ENCODE data around the gene FERMT3. TPM values are rescaled to one million over a fixed set of nuclear protein-coding genes. Genes with fewer than 3 reads are reported as not detected.
A peak's percentile ranks its signal among the peaks of the same experiment; 100 is the strongest.

Gene FERMT3
- total and polyA plus RNA-seq, 2 of the 13 experiments (the other 11 are each of a cell fraction or from before 2014, with no cell fraction given), result 0.29 TPM; not detected in 1

GRCh38 chr11:64241491-64242374 is 35.2 kb downstream of the FERMT3 start (continued):
- TF ChIP-seq DMTF1 (CRISPR knock-in tag; IDR thresholded peaks at IDR 0.05), result no peak
- no peak for TF ChIP-seq ZKSCAN1 (IDR thresholded peaks at IDR 0.05; ENCODE audit: low read length)
- peak; percentile 26 for TF ChIP-seq TAF15 (IDR thresholded peaks at IDR 0.05; ENCODE audit: low read depth, low read length, poor library complexity, severe bottlenecking)
- TF ChIP-seq HES4 (CRISPR knock-in tag; IDR thresholded peaks at IDR 0.05; ENCODE audit: borderline replicate concordance), result peak; percentile 77
- no peak for TF ChIP-seq GMEB2 (CRISPR knock-in tag; IDR thresholded peaks at IDR 0.05; ENCODE audit: low read depth)
- TF ChIP-seq MXI1 (IDR thresholded peaks at IDR 0.05; ENCODE audit: borderline replicate concordance, low read depth, low read length), result peak; percentile 27; the same call in 1 of the 3 replicates
- no peak for TF ChIP-seq ZKSCAN8 (CRISPR knock-in tag; IDR thresholded peaks at IDR 0.05; ENCODE audit: borderline replicate concordance)
- 0 out of 2 replicates have a peak, but pooled peaks have one; percentile 9 for TF ChIP-seq SALL2 (CRISPR knock-in tag; IDR thresholded peaks at IDR 0.05)
- TF ChIP-seq ETV5 (CRISPR knock-in tag; IDR thresholded peaks at IDR 0.05; ENCODE audit: borderline replicate concordance), result peak; percentile 35; the same call in 1 of the 2 replicates
- 0 out of 2 replicates have a peak, but pooled peaks have one; percentile 22 for TF ChIP-seq ZFP91 (CRISPR knock-in tag; IDR thresholded peaks at IDR 0.05; ENCODE audit: borderline replicate concordance)
- no peak; the same call in 1 of the 2 replicates for TF ChIP-seq NFKB2 (CRISPR knock-in tag; IDR thresholded peaks at IDR 0.05; ENCODE audit: borderline replicate concordance)
- no peak for TF ChIP-seq GTF3A (CRISPR knock-in tag; conservative IDR thresholded peaks at IDR 0.05)
- TF ChIP-seq KAT8 (CRISPR knock-in tag; IDR thresholded peaks at IDR 0.05), result 0 out of 2 replicates have a peak, but pooled peaks have one; percentile 53
- TF ChIP-seq NAIF1 (CRISPR knock-in tag; IDR thresholded peaks at IDR 0.05; ENCODE audit: borderline replicate concordance), result peak; percentile 47; the same call in 1 of the 2 replicates
- TF ChIP-seq KDM2A (CRISPR knock-in tag; IDR thresholded peaks at IDR 0.05; ENCODE audit: borderline replicate concordance, low read depth), result peak; percentile 64
- 0 out of 2 replicates have a peak, but pooled peaks have one; percentile 47 for TF ChIP-seq NFATC3 (CRISPR knock-in tag; IDR thresholded peaks at IDR 0.05)
- TF ChIP-seq NR0B2 (CRISPR knock-in tag; IDR thresholded peaks at IDR 0.05), result peak; percentile 36
- no peak for TF ChIP-seq NFIB (CRISPR knock-in tag; IDR thresholded peaks at IDR 0.05; ENCODE audit: borderline replicate concordance)
- TF ChIP-seq CREB1 (IDR thresholded peaks at IDR 0.05), result no peak
- no peak for TF ChIP-seq CREB1 (CRISPR knock-in tag; IDR thresholded peaks at IDR 0.05)
- TF ChIP-seq ZMAT3 (CRISPR knock-in tag; conservative IDR thresholded peaks at IDR 0.05), result 0 out of 2 replicates have a peak, but pooled peaks have one; percentile 39
- peak; percentile 69 for TF ChIP-seq RBFOX2 (IDR thresholded peaks at IDR 0.05; ENCODE audit: low read depth, low read length)
- 0 out of 2 replicates have a peak, but pooled peaks have one; percentile 0 for TF ChIP-seq ZNF678 (CRISPR knock-in tag; IDR thresholded peaks at IDR 0.05)
